ENCODE results near the gene IPMK.

GRCh38 chr10:58300676-58301075 lies 33.0 kb upstream of the IPMK start:
- TF ChIP-seq ZBTB33 (IDR thresholded peaks at IDR 0.05; ENCODE audit: extremely low read depth, insufficient replicate concordance, low read length) (no peak), CTCF (IDR thresholded peaks at IDR 0.05 in 2 of 3, conservative IDR thresholded peaks at IDR 0.05 in 1 of 3; ENCODE audit: borderline replicate concordance in 1 of 3, insufficient read depth in 1 of 3, low read depth in 2 of 3, low read length in 2 of 3) (no peak), RAD21 (IDR thresholded peaks at IDR 0.05; ENCODE audit: low read depth) (no peak), CBX3 (IDR thresholded peaks at IDR 0.05; ENCODE audit: low read depth) (no peak)

Measured in HCT116 (cell line).